ENCODE measurements around the gene GDF10.

Gene GDF10

DNA sequence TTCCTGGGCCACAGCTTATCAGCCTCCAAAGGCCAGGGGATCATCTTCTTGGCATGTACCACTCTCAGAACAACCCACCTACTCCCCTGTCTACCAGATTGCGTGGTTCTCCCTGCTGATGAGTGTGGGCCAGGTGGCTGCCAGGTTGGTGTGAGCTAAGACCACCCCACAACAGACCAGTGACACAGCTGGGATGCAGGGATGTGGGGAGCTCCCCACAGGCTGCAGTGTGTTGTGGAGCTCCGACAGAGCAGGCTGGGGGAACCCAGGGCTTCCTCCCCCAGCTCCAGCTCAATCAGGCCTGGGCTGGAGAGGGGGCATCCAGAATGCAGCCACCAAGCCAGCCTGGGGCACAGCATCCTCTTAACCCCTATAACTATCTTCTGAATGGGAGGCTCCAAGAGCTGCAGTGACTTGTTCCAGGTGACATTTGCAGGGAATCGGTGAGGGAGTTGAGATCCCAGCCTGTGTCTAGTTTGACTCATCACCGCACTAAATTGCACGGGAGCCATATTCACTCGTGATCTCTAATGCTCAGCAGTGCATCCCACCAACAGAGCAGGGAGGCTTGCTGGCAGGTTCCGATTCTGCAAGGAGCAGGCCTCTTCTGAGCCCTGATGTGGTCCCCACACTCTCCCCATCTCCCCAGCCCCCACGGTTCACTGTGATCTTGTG lies 21.7 kb downstream of the GDF10 start:
- peaks cover 0 to 8% (median 0%) of the 10 kb centered on the region in 5 donors for H3K27me3 ChIP-seq (ENCODE audit: control insufficient read depth in 5 of 5, insufficient read depth in 4 of 5, low read length in 5 of 5)
- H3K36me3 ChIP-seq (ENCODE audit: control insufficient read depth in 5 of 5, insufficient read depth in 5 of 5, low read length in 5 of 5): no peaks in the 10 kb centered on the region
- no peak overlapping the region for H3K27ac ChIP-seq (ENCODE audit: low read depth, low read length)
- H3K9me3 ChIP-seq (ENCODE audit: control insufficient read depth in 5 of 5, low read length in 5 of 5): no peaks in the 10 kb centered on the region
- H3K9ac ChIP-seq (ENCODE audit: low read length in 5 of 5): no peak overlapping the region
- H3K4me1 ChIP-seq (ENCODE audit: control insufficient read depth in 5 of 5, insufficient read depth in 5 of 5, low read length in 5 of 5): peaks cover 0 to 5% (median 0%) of the 10 kb centered on the region in 5 donors
- H3K4me3 ChIP-seq (ENCODE audit: low read depth in 1 of 5, low read length in 5 of 5): no peak overlapping the region

DNA sequence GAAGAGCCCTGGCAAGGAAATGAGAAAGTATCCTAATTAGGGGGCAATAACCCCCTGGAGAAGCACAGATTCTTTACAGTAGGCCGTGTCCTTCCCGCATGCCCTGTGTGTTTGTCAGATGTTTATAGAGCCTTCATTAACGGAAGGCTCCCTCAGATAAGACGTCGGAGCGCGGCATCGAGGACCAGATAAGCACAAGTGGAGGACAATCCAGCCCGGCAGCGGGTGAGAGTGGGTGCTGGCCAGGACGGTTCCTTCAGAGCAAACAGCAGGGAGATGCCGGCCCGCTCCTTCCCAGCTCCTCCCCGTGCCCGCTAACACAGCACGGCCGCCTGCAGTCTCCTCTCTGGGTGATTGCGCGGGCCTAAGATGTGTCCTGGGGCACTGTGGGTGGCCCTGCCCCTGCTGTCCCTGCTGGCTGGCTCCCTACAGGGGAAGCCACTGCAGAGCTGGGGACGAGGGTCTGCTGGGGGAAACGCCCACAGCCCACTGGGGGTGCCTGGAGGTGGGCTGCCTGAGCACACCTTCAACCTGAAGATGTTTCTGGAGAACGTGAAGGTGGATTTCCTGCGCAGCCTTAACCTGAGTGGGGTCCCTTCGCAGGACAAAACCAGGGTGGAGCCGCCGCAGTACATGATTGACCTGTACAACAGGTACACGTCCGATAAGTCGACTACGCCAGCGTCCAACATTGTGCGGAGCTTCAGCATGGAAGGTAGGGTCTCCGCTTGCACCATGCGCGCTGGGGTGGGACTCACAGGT lies 22.5 kb downstream of the GDF10 start, which contains the start of gene GDF2:
GDF2 (plus strand) TSS at position 155 of the 762 bp plus-strand sequence; CDS start at position 370, 215 bp downstream.
- H3K4me1 ChIP-seq (ENCODE audit: control insufficient read depth in 5 of 5, insufficient read depth in 5 of 5, low read length in 5 of 5): peaks cover 0 to 6% (median 0%) of the 10 kb centered on the region in 5 donors
- no peak within 1 kb of the TSS for H3K4me3 ChIP-seq (ENCODE audit: low read depth in 1 of 5, low read length in 5 of 5)
- H3K9ac ChIP-seq (ENCODE audit: low read length in 5 of 5): no peak within 1 kb of the TSS
- H3K36me3 ChIP-seq (ENCODE audit: control insufficient read depth in 5 of 5, insufficient read depth in 5 of 5, low read length in 5 of 5): no peaks in the 10 kb centered on the region
- H3K27me3 ChIP-seq (ENCODE audit: control insufficient read depth in 5 of 5, insufficient read depth in 4 of 5, low read length in 5 of 5): peaks cover 0 to 8% (median 0%) of the 10 kb centered on the region in 5 donors
- no peak within 1 kb of the TSS for H3K27ac ChIP-seq (ENCODE audit: low read depth, low read length)
- H3K9me3 ChIP-seq (ENCODE audit: control insufficient read depth in 5 of 5, low read length in 5 of 5): no peaks in the 10 kb centered on the region

DNA sequence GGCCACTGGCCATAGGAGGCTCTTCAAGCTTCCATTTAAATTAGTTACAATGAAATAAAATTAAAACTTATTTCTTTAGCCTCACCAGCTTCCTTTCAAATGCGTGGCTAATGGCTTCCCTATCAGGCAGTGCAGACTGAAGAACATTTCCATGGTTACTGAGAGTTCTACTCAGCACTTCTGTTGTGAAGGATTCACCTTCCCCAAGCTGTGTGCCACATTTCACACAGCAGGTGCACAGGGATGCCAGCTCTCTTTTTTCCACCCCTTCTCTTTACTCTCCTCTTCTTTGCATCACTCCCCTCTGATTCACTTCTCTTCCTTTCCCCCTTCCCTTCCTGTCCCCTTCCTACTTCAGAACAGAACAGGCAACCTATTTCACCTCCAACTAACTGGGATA lies 23.1 kb downstream of the GDF10 start:
- Histone ChIP-seq H3K4me3 (ENCODE audit: low read depth in 1 of 5, low read length in 5 of 5) (no peak overlapping the region), H3K4me1 (ENCODE audit: control insufficient read depth in 5 of 5, insufficient read depth in 5 of 5, low read length in 5 of 5) (peaks cover 0 to 6% (median 0%) of the 10 kb centered on the region in 5 donors), H3K9ac (ENCODE audit: low read length in 5 of 5) (no peak overlapping the region), H3K27ac (ENCODE audit: low read depth, low read length) (no peak overlapping the region), H3K36me3 (ENCODE audit: control insufficient read depth in 5 of 5, insufficient read depth in 5 of 5, low read length in 5 of 5) (no peaks in the 10 kb centered on the region), H3K27me3 (ENCODE audit: control insufficient read depth in 5 of 5, insufficient read depth in 4 of 5, low read length in 5 of 5) (peaks cover 0 to 8% (median 0%) of the 10 kb centered on the region in 5 donors), H3K9me3 (ENCODE audit: control insufficient read depth in 5 of 5, low read length in 5 of 5) (no peaks in the 10 kb centered on the region)

DNA sequence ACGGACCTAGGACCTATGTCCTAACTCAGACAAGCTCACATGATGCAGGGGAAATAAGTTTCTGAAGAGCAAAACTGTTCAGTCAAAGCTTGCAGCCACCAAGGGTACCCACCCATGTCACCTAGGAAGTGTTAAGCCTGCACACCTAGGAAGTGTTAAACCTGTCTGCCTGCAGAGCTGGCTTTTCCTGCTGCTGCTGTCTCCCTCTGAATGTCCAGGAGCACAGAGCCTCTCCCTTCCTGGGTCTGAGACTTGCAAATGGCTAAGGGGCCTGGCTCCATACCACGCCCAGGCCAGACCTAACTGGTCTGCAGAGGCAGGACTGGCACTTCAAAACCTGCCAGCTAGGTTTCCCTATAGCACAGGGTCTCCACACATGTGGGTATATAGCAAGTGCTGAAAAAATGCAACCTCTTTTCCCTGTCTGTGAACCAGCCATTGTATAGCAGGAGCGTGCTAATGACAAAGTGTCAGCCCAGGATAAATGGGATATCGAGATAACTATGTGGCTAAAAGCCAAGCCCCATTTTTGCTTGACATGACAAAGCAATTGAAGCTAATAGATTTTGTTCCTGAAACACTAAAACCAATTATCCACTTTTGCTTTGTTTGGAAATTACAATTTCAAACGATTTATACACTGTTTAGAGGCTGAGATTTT lies 23.8 kb downstream of the GDF10 start:
- peaks cover 0 to 8% (median 0%) of the 10 kb centered on the region in 5 donors for H3K27me3 ChIP-seq (ENCODE audit: control insufficient read depth in 5 of 5, insufficient read depth in 4 of 5, low read length in 5 of 5)
- no peak overlapping the region for H3K9ac ChIP-seq (ENCODE audit: low read length in 5 of 5)
- H3K27ac ChIP-seq (ENCODE audit: low read depth, low read length): no peak overlapping the region
- H3K4me1 ChIP-seq (ENCODE audit: control insufficient read depth in 5 of 5, insufficient read depth in 5 of 5, low read length in 5 of 5): peaks cover 0 to 6% (median 0%) of the 10 kb centered on the region in 5 donors
- no peaks in the 10 kb centered on the region for H3K36me3 ChIP-seq (ENCODE audit: control insufficient read depth in 5 of 5, insufficient read depth in 5 of 5, low read length in 5 of 5)
- no peaks in the 10 kb centered on the region for H3K9me3 ChIP-seq (ENCODE audit: control insufficient read depth in 5 of 5, low read length in 5 of 5)
- no peak overlapping the region for H3K4me3 ChIP-seq (ENCODE audit: low read depth in 1 of 5, low read length in 5 of 5)

GRCh38 chr10:47325303-47326291 lies 25.6 kb downstream of the GDF10 start:
- Histone ChIP-seq H3K36me3 (ENCODE audit: control insufficient read depth in 5 of 5, insufficient read depth in 5 of 5, low read length in 5 of 5) (no peaks in the 10 kb centered on the region), H3K27me3 (ENCODE audit: control insufficient read depth in 5 of 5, insufficient read depth in 4 of 5, low read length in 5 of 5) (peaks cover 0 to 8% (median 0%) of the 10 kb centered on the region in 5 donors), H3K4me3 (ENCODE audit: low read depth in 1 of 5, low read length in 5 of 5) (no peak overlapping the region), H3K9me3 (ENCODE audit: control insufficient read depth in 5 of 5, low read length in 5 of 5) (no peaks in the 10 kb centered on the region), H3K27ac (ENCODE audit: low read depth, low read length) (no peak overlapping the region), H3K4me1 (ENCODE audit: control insufficient read depth in 5 of 5, insufficient read depth in 5 of 5, low read length in 5 of 5) (peaks cover 0 to 6% (median 0%) of the 10 kb centered on the region in 5 donors), H3K9ac (ENCODE audit: low read length in 5 of 5) (no peak overlapping the region)

- Histone ChIP-seq H3K9me3 (ENCODE audit: control insufficient read depth in 5 of 5, low read length in 5 of 5) (no peaks in the 10 kb centered on the region), H3K27ac (ENCODE audit: low read depth, low read length) (no peak overlapping the region), H3K36me3 (ENCODE audit: control insufficient read depth in 5 of 5, insufficient read depth in 5 of 5, low read length in 5 of 5) (no peaks in the 10 kb centered on the region), H3K27me3 (ENCODE audit: control insufficient read depth in 5 of 5, insufficient read depth in 4 of 5, low read length in 5 of 5) (peaks cover 0 to 6% (median 0%) of the 10 kb centered on the region in 5 donors), H3K9ac (ENCODE audit: low read length in 5 of 5) (no peak overlapping the region), H3K4me1 (ENCODE audit: control insufficient read depth in 5 of 5, insufficient read depth in 5 of 5, low read length in 5 of 5) (peaks cover 0 to 6% (median 0%) of the 10 kb centered on the region in 5 donors), H3K4me3 (ENCODE audit: low read depth in 1 of 5, low read length in 5 of 5) (no peak overlapping the region)
Measured at GRCh38 chr10:47326306-47326926, 26.4 kb downstream of the GDF10 start.

GRCh38 chr10:47326927-47327330 lies 26.9 kb downstream of the GDF10 start:
- Histone ChIP-seq H3K36me3 (ENCODE audit: control insufficient read depth in 5 of 5, insufficient read depth in 5 of 5, low read length in 5 of 5) (no peaks in the 10 kb centered on the region), H3K4me3 (ENCODE audit: low read depth in 1 of 5, low read length in 5 of 5) (no peak overlapping the region), H3K4me1 (ENCODE audit: control insufficient read depth in 5 of 5, insufficient read depth in 5 of 5, low read length in 5 of 5) (peaks cover 0 to 6% (median 0%) of the 10 kb centered on the region in 5 donors), H3K27me3 (ENCODE audit: control insufficient read depth in 5 of 5, insufficient read depth in 4 of 5, low read length in 5 of 5) (peaks cover 0 to under 1% (median 0%) of the 10 kb centered on the region in 5 donors), H3K27ac (ENCODE audit: low read depth, low read length) (no peak overlapping the region), H3K9ac (ENCODE audit: low read length in 5 of 5) (no peak overlapping the region), H3K9me3 (ENCODE audit: control insufficient read depth in 5 of 5, low read length in 5 of 5) (no peaks in the 10 kb centered on the region)

DNA sequence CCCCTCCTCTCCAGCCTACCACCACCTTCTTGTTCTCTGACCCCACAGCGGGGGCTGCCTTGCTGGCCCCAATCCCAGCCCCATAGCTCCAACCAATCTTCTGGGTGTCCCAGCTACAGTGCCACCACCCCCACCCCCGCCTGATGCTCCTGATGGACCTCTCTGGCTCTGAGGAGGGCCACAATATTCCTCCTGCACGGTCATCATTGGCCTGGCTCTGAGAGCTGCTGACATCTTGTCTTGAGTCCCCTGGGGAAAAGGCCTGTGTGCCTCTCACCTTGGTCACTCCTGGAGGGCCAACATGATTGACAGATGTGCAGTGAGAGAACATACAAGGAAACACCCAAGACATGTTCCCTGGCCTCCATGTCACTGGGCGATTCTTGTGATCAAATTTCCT lies 29.9 kb downstream of the GDF10 start:
- Histone ChIP-seq H3K36me3 (ENCODE audit: control insufficient read depth in 5 of 5, insufficient read depth in 5 of 5, low read length in 5 of 5) (no peaks in the 10 kb centered on the region), H3K27ac (ENCODE audit: low read depth, low read length) (no peak overlapping the region), H3K9me3 (ENCODE audit: control insufficient read depth in 5 of 5, low read length in 5 of 5) (no peaks in the 10 kb centered on the region), H3K27me3 (ENCODE audit: control insufficient read depth in 5 of 5, insufficient read depth in 4 of 5, low read length in 5 of 5) (no peaks in the 10 kb centered on the region), H3K9ac (ENCODE audit: low read length in 5 of 5) (no peak overlapping the region), H3K4me3 (ENCODE audit: low read depth in 1 of 5, low read length in 5 of 5) (no peak overlapping the region), H3K4me1 (ENCODE audit: control insufficient read depth in 5 of 5, insufficient read depth in 5 of 5, low read length in 5 of 5) (peaks cover 0 to 6% (median 0%) of the 10 kb centered on the region in 5 donors)

DNA sequence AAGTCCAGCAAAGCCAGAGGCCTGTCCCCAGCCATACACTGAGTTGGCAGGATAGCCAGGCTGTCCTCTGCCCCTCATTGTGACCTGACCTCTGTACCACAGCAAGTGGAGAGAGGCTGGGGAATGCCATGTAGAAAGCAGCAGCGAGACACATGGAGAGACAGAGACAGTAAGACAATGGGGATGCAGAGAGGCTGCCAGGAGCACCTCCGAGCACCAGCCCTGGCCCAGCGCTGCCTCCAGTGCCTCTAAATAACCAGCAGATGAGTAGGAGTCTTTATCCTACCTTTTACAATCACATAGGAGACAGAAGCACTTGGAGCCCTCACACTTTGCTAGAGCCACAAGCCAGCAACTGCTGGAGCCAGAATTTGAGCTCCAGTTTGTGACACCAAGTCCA lies 30.4 kb downstream of the GDF10 start:
- H3K27ac ChIP-seq (ENCODE audit: low read depth, low read length): no peak overlapping the region
- H3K36me3 ChIP-seq (ENCODE audit: control insufficient read depth in 5 of 5, insufficient read depth in 5 of 5, low read length in 5 of 5): no peaks in the 10 kb centered on the region
- peaks cover 0 to 6% (median 0%) of the 10 kb centered on the region in 5 donors for H3K4me1 ChIP-seq (ENCODE audit: control insufficient read depth in 5 of 5, insufficient read depth in 5 of 5, low read length in 5 of 5)
- no peak overlapping the region for H3K9ac ChIP-seq (ENCODE audit: low read length in 5 of 5)
- H3K9me3 ChIP-seq (ENCODE audit: control insufficient read depth in 5 of 5, low read length in 5 of 5): no peaks in the 10 kb centered on the region
- no peak overlapping the region for H3K4me3 ChIP-seq (ENCODE audit: low read depth in 1 of 5, low read length in 5 of 5)
- no peaks in the 10 kb centered on the region for H3K27me3 ChIP-seq (ENCODE audit: control insufficient read depth in 5 of 5, insufficient read depth in 4 of 5, low read length in 5 of 5)
